HG03442 (cell line): ENCODE measurements around the gene NAGPA.

ENCODE experiments used
- ATAC-seq: cut with Tn5 transposase; IDR thresholded peaks from one replicate; pipeline ENCODE4 v1.9.1; 2021; ENCODE audit warnings: mild to moderate bottlenecking, moderate library complexity; ENCODE audit not compliant: unreplicated experiment

The NAGPA gene

GRCh38 chr16:4979164-4979563, 54.6 kb downstream of the NAGPA start:
- ATAC-seq: no peak

GRCh38 chr16:4976611-4977145, 57.1 kb downstream of the NAGPA start:
- no peak for ATAC-seq

- ATAC-seq: peak; percentile 99
Observed at GRCh38 chr16:4976079-4976478, 57.7 kb downstream of the NAGPA start.
